Measurements from ENCODE around the gene PPP2R1B.

PPP2R1B gene

GRCh38 chr11:111762981-111763643, 3.1 kb downstream of the PPP2R1B start:
- Mint-ChIP-seq H3K4me1 (peaks cover 31% of the 10 kb centered on the region), H3K36me3 (ENCODE audit: low read depth) (peaks cover 57% of the 10 kb centered on the region), H3K4me3 (no peak overlapping the region), H3K9me3 (no peaks in the 10 kb centered on the region), H3K27me3 (ENCODE audit: low read depth, poor library complexity) (no peaks in the 10 kb centered on the region), H3K27ac (no peak overlapping the region)
- no peak for DNase-seq
- no peak for TF ChIP-seq CTCF (IDR thresholded peaks at IDR 0.05)

- no peak for TF ChIP-seq CTCF (IDR thresholded peaks at IDR 0.05)
- Mint-ChIP-seq H3K36me3 (ENCODE audit: low read depth) (peaks cover 63% of the 10 kb centered on the region), H3K4me3 (no peak overlapping the region), H3K9me3 (no peaks in the 10 kb centered on the region), H3K27ac (no peak overlapping the region), H3K27me3 (ENCODE audit: low read depth, poor library complexity) (no peaks in the 10 kb centered on the region), H3K4me1 (peaks cover 35% of the 10 kb centered on the region)
- no peak for DNase-seq
Observed at GRCh38 chr11:111762526-111762925, 3.7 kb downstream of the PPP2R1B start.

GRCh38 chr11:111761036-111761435, 5.2 kb downstream of the PPP2R1B start:
- no peak for TF ChIP-seq CTCF (IDR thresholded peaks at IDR 0.05)
- Mint-ChIP-seq H3K4me1 (peaks cover 31% of the 10 kb centered on the region), H3K27me3 (ENCODE audit: low read depth, poor library complexity) (no peaks in the 10 kb centered on the region), H3K27ac (no peak overlapping the region), H3K4me3 (no peak overlapping the region), H3K36me3 (ENCODE audit: low read depth) (peaks cover 74% of the 10 kb centered on the region), H3K9me3 (no peaks in the 10 kb centered on the region)
- DNase-seq: no peak

- Mint-ChIP-seq H3K27me3 (ENCODE audit: low read depth, poor library complexity) (no peaks in the 10 kb centered on the region), H3K36me3 (ENCODE audit: low read depth) (peaks cover 79% of the 10 kb centered on the region), H3K9me3 (no peaks in the 10 kb centered on the region), H3K4me1 (peaks cover 27% of the 10 kb centered on the region), H3K27ac (no peak overlapping the region), H3K4me3 (no peak overlapping the region)
- no peak for TF ChIP-seq CTCF (IDR thresholded peaks at IDR 0.05)
- DNase-seq: no peak
Observed at GRCh38 chr11:111759778-111760407, 6.3 kb downstream of the PPP2R1B start.

- Mint-ChIP-seq H3K4me3 (no peak overlapping the region), H3K4me1 (peaks cover 22% of the 10 kb centered on the region), H3K36me3 (ENCODE audit: low read depth) (peaks cover 84% of the 10 kb centered on the region)
Observed at GRCh38 chr11:111759376-111759775, 6.8 kb downstream of the PPP2R1B start.

More at GRCh38 chr11:111759376-111759775, 6.8 kb downstream of the PPP2R1B start:
- Mint-ChIP-seq H3K9me3 (no peaks in the 10 kb centered on the region), H3K27me3 (ENCODE audit: low read depth, poor library complexity) (no peaks in the 10 kb centered on the region), H3K27ac (no peak overlapping the region)
- no peak for TF ChIP-seq CTCF (IDR thresholded peaks at IDR 0.05)
- no peak for DNase-seq

Data from nephron progenitor cell (in vitro differentiated cells).